Mucosa of gallbladder (tissue), 1 donor: Measurements from ENCODE around the gene IMP4. TPM values are rescaled to one million over a fixed set of nuclear protein-coding genes. Genes with fewer than 3 reads are reported as not detected.
"Not testable (repeated sequence)": the region's sequence is repeated elsewhere in the genome, so short reads cannot be mapped to it uniquely, and the experiment has no call there.

Experiments used
- DNase-seq: peaks from one replicate; pipeline ENCODE4 v3.0.0-alpha.2; 2020; ENCODE audit warnings: low spot score
- total RNA-seq: library from RNA; stranded (reverse); gene quantifications from one replicate; pipeline ENCODE4 v1.2.1, GENCODE V29; 2021
- donor health status: DM: no; HTN: no; CAD: no.

The IMP4 gene
- 59.7 TPM for total RNA-seq

DNA sequence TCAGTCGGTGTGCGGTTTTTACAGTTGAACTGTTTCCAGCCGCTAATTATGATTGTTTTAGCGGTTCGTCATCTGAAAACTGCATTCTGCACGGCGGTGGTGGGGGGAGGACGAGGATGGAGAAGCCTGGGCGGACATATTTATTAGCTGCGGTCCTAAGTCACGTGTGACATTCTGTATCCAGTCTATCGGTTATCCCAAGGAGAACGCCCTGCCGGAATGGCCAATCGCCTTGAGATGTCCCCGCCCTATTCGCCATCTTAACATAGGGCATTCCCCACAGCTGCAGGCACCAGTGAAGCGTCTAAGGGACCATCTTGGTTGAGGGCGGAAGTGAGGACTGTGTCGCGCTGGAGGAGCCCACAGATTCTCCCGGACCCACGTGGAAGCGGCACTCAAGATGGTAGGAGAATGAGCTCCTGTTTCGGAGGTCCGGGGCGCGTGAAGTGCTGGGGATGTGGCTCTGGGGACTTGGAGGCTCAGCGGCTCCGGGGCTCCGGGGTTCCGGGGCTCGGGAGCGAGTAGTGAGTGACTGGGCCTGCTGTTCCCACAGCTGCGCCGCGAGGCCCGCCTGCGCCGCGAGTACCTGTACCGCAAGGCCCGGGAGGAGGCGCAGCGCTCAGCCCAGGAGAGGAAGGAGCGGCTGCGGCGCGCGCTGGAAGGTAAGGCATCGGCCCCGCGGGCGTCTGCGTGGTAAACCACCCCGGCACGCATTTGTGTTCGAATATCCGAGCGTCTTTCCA is at the start of gene IMP4:
IMP4 (plus strand) TSS at position 365 of the 743 bp plus-strand sequence; CDS start at position 401, 36 bp downstream.
- DNase-seq: peak; percentile 99

GRCh38 chr2:130300258-130300969 is 42.3 kb upstream of the IMP4 start:
- no peak for DNase-seq

DNA sequence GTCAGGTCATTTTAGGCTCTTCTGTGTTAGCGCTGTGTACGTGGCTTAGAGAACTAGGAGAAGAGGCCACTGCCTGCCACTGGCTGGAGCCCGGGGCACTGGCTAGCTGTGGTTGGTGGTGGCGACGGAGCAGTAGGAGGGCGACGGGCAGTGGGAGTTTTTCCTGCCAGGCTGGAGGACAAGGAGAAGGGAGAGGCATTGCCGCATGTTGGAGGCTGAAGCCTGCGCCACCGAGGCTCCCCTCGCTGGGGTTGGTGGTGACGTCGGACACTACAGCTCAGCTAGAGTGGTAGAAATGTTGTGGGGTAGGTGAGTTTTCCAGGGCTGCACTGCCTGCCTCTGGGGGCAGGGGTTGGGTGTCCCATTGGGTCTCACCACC is 41.7 kb upstream of the IMP4 start:
- DNase-seq: no peak

GRCh38 chr2:130302164-130302886 is 40.4 kb upstream of the IMP4 start:
- DNase-seq: no peak

GRCh38 chr2:130303169-130303568 is 39.5 kb upstream of the IMP4 start:
- no peak for DNase-seq

- no peak for DNase-seq
Measured at GRCh38 chr2:130304726-130305125, 38.0 kb upstream of the IMP4 start.

GRCh38 chr2:130307850-130308249 is 34.8 kb upstream of the IMP4 start:
- DNase-seq: no peak

GRCh38 chr2:130310881-130311280 is 31.8 kb upstream of the IMP4 start:
- DNase-seq: no peak

DNA sequence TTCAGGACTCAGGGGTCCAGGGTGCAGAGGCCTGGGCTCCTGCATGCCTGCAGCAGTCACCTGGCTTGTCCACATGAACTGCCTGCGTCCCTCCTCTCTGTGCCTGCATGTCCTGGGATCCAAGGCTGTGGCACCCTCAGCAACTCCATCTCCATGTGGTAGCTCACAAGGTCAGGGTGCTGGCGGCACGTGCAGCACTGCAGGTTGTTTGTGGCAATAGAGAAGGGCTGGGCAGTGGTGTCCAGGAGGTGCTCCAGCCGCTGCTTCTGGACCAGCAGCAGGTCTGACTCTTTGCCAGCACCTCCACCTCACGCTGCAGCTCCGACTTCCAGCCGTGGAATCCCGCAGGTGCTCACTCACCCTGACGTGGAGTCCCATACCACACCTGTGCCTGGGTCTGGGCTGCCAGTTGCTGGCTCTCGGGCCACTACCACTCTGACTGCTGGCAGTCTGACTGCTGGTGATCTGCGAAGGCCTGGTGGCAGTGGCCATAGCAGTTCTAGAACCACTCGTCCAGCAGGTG is 28.8 kb upstream of the IMP4 start:
- DNase-seq: no peak

- DNase-seq: no peak
Measured at GRCh38 chr2:130314377-130314776, 28.3 kb upstream of the IMP4 start.

DNA sequence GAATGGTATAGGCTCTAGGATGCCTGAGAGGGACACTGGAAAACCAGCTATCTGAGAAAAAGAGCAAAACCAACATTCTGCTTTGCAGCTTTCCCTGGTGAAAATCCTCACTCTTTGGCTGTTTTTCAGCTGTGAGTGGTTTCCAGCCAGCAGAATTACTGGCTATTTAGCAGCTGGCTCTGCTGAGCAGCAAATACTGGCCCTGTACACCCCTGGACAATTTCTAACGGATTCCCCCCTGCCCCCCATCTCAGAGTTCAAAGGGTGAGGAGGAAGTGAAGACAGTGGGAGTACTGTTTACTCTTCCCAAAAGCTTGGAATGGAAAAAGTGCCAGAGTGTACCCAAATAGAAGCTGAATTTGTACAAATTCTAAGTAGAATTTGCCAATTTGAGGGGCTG is 26.1 kb upstream of the IMP4 start:
- DNase-seq: no peak

GRCh38 chr2:130318906-130319305 is 23.8 kb upstream of the IMP4 start:
- no peak for DNase-seq

DNA sequence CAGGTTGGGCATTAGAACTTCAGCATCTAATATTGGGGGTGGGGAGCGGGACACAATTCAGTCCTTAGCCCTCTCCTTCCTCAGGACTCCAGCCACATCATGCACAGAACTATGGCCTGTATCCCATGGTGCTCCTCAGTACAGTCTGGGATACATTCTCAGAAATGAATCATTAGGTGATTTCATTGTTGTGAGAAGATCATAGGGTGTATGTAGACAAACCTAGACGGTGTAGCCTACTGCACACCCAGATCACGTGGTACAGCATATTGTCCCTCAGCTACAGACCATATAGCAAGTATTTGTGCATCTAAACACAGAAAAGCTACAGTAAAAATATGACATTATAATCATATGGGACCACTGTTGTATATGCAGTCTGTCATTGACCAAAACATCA is 23.2 kb upstream of the IMP4 start:
- no peak for DNase-seq

DNA sequence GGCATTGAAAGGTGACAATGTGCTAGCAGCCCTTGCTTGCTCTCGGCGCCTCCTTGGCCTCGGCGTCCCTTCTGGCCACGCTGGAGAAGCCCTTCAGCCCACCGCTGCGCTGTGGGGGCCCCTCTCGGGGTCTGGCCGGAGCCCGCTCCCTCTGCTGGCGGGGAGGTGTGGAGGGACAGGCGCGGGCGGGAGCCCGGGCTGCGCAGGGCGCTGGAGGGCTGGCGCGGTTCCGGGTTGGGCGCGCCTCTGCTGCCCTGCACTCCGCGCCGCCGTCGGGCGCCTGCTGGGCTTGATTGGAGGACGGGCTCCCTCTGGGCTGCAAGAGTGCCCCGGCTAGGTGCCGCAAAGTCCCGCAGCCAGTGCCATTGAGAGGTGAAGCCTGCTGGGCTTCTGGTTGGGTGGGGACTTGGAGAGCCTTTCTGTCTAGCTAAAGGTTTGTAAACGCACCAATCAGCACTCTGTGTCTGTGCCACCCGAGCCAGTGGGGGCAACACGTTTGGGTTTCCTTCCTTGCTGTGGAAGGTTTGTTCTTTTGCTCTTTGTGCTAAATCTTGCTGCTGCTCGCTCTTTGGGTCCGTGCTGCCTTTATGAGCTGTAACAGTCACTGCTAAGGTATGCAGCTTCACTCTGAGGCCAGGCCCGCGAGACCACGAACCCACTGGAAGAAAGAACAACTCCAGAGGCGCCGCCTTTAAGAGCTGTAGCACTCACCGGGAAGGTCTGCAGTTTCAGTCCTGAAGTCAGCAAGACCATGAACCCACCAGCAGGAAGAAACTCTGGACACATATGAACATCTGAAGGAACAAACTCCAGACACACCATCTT is 14.8 kb upstream of the IMP4 start:
- no peak for DNase-seq

- DNase-seq: no peak
Measured at GRCh38 chr2:130328710-130329109, 14.0 kb upstream of the IMP4 start.

GRCh38 chr2:130332271-130333073 is 10.2 kb upstream of the IMP4 start:
- peak; percentile 71 for DNase-seq

GRCh38 chr2:130333253-130333652 is 9.4 kb upstream of the IMP4 start:
- DNase-seq: not testable (repeated sequence)

- no peak for DNase-seq
Measured at GRCh38 chr2:130334026-130334425, 8.7 kb upstream of the IMP4 start.

GRCh38 chr2:130335226-130335625 is 7.5 kb upstream of the IMP4 start:
- DNase-seq: no peak

- DNase-seq: no peak
Measured at GRCh38 chr2:130336150-130336876, 6.4 kb upstream of the IMP4 start.
